ENCODE measurements around the gene GPAT3.
"Not testable (repeated sequence)": the region's sequence is repeated elsewhere in the genome, so short reads cannot be mapped to it uniquely, and the experiment has no call there.

GPAT3 gene

DNA sequence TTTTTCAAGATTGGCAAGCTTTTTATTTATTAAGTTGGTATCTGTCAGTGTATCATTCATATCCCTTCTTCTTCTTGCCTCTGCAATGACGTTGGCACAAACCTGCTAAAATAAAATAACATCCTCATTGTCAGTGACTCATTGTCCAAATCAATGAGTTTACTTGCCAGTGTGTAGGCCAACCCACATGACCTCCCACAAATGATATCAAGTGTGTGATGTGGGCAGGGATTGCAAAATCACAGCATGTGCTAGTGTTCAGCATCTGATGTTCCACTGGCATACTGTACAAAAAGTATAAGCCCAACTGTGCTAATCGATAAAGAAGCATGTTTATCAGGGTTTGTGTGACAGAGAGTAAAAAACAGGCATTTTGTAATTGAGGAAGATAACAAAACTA, 25.5 kb downstream of the GPAT3 start:
- H3K9me3 Mint-ChIP-seq: no peaks in the 10 kb centered on the region
- H3K27me3 Mint-ChIP-seq (ENCODE audit: low read depth): peaks cover 4% of the 10 kb centered on the region
- H3K4me3 Mint-ChIP-seq: no peak overlapping the region
- no peak for DNase-seq (ENCODE audit: low spot score)
- no peak overlapping the region for H3K27ac Mint-ChIP-seq
- peaks cover 33% of the 10 kb centered on the region for H3K4me1 Mint-ChIP-seq (ENCODE audit: low read depth)
- no peaks in the 10 kb centered on the region for H3K36me3 Mint-ChIP-seq (ENCODE audit: low read depth)

DNA sequence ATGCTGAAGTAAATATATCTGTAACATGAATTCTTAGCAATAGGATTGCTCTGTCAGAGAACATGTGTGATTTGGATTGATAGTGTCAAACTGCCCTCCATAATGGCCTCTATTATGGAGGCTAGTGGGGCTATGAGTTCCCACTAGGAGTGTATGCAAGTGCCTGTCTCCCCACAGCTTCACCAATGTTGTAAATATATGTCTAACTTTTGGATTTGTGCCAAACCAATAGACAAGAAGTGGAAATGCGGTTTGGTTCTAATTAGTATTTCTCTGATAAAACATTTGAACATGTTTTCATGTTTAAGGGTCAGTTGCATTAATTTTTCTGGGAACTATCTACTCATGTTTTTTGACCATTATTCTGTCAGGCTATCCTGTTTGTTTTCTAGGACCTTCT, 28.1 kb downstream of the GPAT3 start:
- H3K36me3 Mint-ChIP-seq (ENCODE audit: low read depth): no peaks in the 10 kb centered on the region
- no peak overlapping the region for H3K4me3 Mint-ChIP-seq

DNA sequence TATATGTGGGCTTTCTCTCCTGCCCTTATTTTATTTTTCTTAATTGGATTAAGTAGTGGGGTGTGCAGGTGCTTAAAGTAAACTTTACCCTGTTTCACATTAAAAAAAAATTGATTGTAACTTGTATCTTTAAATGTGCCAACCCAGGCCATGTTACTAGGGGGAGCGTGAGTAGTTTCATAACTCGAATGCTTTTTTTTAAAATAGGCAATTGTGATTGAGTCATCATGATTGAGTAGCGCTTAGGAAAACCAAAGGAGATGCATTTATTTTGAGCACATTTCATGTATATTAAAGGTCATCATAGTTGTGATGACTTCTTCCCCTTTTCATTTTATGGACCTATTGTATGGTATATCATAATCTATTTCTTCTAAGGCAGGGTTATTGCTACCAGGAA, 32.2 kb downstream of the GPAT3 start:
- Mint-ChIP-seq H3K27ac (no peak overlapping the region), H3K4me1 (ENCODE audit: low read depth) (no peaks in the 10 kb centered on the region), H3K36me3 (ENCODE audit: low read depth) (no peaks in the 10 kb centered on the region), H3K4me3 (no peak overlapping the region), H3K27me3 (ENCODE audit: low read depth) (peaks cover 2% of the 10 kb centered on the region), H3K9me3 (no peaks in the 10 kb centered on the region)
- no peak for DNase-seq (ENCODE audit: low spot score)

More for the DNA sequence above, 28.1 kb downstream of the GPAT3 start:
- Mint-ChIP-seq H3K4me1 (ENCODE audit: low read depth) (peaks cover 18% of the 10 kb centered on the region), H3K9me3 (no peaks in the 10 kb centered on the region), H3K27me3 (ENCODE audit: low read depth) (peaks cover 6% of the 10 kb centered on the region), H3K27ac (no peak overlapping the region)
- no peak for DNase-seq (ENCODE audit: low spot score)

DNA sequence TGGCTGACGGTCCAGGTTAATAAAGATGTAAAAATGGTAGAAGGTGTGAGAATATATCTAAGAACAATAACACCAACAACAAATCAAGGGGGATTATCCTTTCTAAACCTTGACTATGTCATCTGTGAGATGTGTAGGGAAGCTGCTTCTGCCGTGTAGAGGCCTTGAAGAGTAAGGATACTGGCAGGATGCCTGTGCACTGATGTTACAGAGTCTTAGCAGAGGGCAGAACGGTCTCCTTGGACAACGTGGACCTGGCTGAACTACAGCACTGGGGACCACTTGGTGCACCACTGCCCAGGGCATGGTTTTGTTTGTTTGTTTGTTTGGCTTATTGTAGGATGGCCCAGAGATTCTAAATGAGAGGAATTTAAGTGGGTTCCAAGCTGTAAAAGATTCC, 33.5 kb downstream of the GPAT3 start:
- no peak for DNase-seq (ENCODE audit: low spot score)
- Mint-ChIP-seq H3K27ac (no peak overlapping the region), H3K4me3 (no peak overlapping the region), H3K4me1 (ENCODE audit: low read depth) (no peaks in the 10 kb centered on the region), H3K9me3 (no peaks in the 10 kb centered on the region), H3K27me3 (ENCODE audit: low read depth) (peaks cover 2% of the 10 kb centered on the region), H3K36me3 (ENCODE audit: low read depth) (no peaks in the 10 kb centered on the region)

DNA sequence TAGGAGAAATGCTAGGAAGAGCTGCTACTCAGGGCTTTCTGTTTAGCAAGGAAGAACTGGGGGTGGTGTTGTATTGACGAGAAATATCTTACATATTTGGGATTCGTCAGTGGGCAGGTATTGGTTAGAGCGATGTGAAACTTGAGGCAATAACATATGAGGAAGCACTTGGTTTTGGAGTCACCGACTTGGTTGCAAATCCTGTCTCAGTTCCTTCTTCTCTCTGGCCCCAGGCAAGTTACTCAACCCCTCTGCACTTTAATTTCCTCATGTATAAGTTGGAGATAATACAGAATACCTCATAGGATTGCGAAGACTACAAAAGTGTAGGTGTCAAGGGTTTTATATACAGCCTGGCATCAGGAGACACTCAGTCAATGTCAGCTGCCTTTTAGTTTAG, 34.1 kb downstream of the GPAT3 start:
- Mint-ChIP-seq H3K4me1 (ENCODE audit: low read depth) (no peaks in the 10 kb centered on the region), H3K27ac (no peak overlapping the region), H3K27me3 (ENCODE audit: low read depth) (peaks cover 2% of the 10 kb centered on the region), H3K4me3 (no peak overlapping the region), H3K9me3 (no peaks in the 10 kb centered on the region), H3K36me3 (ENCODE audit: low read depth) (no peaks in the 10 kb centered on the region)
- no peak for DNase-seq (ENCODE audit: low spot score)

DNA sequence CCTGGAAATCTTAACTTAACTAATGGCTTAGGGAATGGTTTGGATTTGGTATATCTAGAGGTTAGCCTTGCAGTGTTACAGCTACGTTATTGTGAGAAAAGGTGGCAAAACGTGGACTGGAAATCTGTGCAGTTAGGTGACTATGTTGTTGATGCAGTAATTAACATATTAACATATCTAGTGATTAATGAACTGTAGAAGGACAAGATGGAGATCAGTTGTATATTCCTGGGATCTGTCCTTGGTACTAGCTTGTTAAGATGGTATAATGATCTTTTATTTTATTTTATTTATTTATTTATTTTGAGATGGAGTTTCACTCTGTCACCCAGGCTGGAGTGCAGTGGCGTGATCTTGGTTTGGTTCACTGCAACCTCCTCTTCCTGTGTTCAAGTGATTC, 36.9 kb downstream of the GPAT3 start:
- Mint-ChIP-seq H3K27me3 (ENCODE audit: low read depth) (no peaks in the 10 kb centered on the region), H3K4me1 (ENCODE audit: low read depth) (no peaks in the 10 kb centered on the region), H3K27ac (no peak overlapping the region), H3K36me3 (ENCODE audit: low read depth) (no peaks in the 10 kb centered on the region), H3K4me3 (no peak overlapping the region), H3K9me3 (no peaks in the 10 kb centered on the region)
- no peak for DNase-seq (ENCODE audit: low spot score)

DNA sequence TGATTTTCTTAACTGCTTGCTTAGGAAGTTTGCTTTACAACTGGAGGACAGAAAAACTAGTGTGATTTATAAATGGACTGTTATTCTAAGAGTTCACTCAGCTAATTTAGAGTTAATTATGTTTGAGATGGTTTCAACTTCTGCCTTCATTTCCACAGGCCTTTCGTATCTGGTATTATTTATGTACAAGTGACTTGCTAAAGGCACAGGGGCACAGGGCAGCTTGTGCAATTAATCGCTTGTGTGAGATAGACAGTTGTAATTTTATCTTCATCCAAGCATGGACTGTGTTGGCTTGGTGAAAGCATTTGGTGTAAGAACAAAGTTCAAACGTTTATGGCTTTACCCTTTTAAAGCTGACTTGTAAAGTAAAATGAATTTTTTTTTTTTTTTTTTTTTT, 38.3 kb downstream of the GPAT3 start:
- H3K36me3 Mint-ChIP-seq (ENCODE audit: low read depth): no peaks in the 10 kb centered on the region
- no peaks in the 10 kb centered on the region for H3K9me3 Mint-ChIP-seq
- DNase-seq (ENCODE audit: low spot score): no peak
- no peaks in the 10 kb centered on the region for H3K4me1 Mint-ChIP-seq (ENCODE audit: low read depth)
- H3K4me3 Mint-ChIP-seq: no peak overlapping the region
- no peak overlapping the region for H3K27ac Mint-ChIP-seq
- peaks cover 4% of the 10 kb centered on the region for H3K27me3 Mint-ChIP-seq (ENCODE audit: low read depth)

DNA sequence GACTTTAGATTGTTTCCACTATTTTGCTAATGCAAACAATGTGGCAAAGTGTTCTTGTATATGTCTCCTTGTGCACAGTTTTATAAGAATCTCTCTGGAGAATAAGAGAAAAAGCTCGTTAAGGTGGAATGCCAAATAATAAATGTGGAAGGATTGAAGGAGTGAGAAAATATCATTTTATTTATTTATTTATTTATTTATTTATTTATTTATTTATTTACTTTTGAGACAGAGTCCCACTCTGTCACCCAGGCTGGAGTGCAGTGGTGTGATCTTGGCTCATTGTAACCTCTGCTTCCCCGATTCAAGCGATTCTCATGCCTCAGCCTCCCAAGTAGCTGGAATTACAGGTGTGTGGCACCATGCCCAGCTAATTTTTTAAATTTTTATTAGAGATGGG, 40.3 kb downstream of the GPAT3 start:
- not testable (repeated sequence) for H3K27me3 Mint-ChIP-seq (ENCODE audit: low read depth); H3K9me3 Mint-ChIP-seq; H3K4me1 Mint-ChIP-seq (ENCODE audit: low read depth); H3K4me3 Mint-ChIP-seq; H3K27ac Mint-ChIP-seq; DNase-seq (ENCODE audit: low spot score); H3K36me3 Mint-ChIP-seq (ENCODE audit: low read depth)

DNA sequence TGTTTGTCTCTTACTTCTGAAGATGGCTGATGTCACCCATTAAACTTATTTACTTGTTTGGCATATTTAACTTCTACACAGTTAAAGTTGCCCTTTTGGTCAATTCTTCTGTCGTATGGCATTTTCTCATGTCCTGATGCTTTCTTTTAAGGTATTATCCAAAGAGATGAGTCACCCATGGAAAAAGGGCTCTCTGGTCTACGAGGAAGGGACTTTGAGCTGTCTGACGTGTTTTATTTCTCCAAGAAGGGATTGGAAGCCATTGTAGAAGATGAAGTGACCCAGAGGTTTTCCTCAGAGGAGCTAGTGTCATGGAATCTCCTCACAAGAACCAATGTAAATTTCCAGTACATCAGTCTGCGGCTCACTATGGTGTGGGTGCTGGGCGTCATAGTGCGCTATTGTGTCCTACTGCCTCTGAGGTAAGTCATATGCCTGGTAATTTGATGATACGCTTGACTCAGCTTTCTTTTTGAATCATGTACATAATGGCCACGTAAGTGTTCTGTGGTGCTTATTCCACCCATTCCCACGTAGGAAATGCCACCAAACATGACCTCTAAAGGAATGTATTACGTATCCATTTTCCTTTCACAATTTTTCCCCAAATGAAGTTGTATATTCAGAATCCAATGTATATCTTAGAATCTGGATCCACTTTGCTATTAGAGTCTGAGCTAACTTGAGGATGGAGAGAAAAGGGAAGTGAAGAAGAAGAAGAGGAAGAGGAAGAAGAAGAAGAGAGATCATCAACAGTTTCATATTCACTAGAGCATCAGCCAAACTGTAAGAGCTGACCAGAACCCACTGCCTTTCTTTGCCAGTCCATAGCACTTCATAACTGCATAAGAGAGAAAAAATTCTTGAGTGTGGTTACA, 45.7 kb downstream of the GPAT3 start:
- H3K36me3 Mint-ChIP-seq (ENCODE audit: low read depth): no peaks in the 10 kb centered on the region
- no peaks in the 10 kb centered on the region for H3K9me3 Mint-ChIP-seq
- H3K27ac Mint-ChIP-seq: no peak overlapping the region
- DNase-seq (ENCODE audit: low spot score): no peak
- no peaks in the 10 kb centered on the region for H3K4me1 Mint-ChIP-seq (ENCODE audit: low read depth)
- no peak overlapping the region for H3K4me3 Mint-ChIP-seq
- H3K27me3 Mint-ChIP-seq (ENCODE audit: low read depth): peaks cover 10% of the 10 kb centered on the region

DNA sequence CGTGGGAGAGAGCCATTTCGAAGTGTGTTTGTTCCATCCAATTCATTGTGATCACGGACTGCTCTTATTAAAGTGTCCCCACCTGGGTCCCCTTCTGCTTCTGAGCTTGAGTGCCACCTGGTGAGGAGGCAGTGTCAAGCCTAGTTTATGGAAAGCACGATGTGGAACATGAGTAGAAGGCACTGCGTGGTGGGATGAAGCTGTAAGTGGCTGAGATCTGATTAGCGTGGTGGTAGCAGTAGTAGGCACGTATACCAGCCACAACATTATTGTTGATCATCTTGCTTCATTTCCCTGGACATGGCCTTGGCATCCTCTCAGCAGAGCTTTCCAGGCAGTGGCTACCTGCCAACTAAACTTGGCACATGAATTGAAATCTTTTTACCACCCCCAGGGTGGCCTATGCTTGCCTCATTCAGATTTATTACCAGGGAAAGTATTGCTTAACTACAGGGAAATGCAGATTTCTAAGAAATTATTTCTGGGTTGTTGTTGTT, 46.4 kb downstream of the GPAT3 start:
- Mint-ChIP-seq H3K9me3 (no peaks in the 10 kb centered on the region), H3K4me1 (ENCODE audit: low read depth) (no peaks in the 10 kb centered on the region), H3K4me3 (no peak overlapping the region), H3K27ac (no peak overlapping the region), H3K27me3 (ENCODE audit: low read depth) (peaks cover 10% of the 10 kb centered on the region), H3K36me3 (ENCODE audit: low read depth) (no peaks in the 10 kb centered on the region)
- no peak for DNase-seq (ENCODE audit: low spot score)

DNA sequence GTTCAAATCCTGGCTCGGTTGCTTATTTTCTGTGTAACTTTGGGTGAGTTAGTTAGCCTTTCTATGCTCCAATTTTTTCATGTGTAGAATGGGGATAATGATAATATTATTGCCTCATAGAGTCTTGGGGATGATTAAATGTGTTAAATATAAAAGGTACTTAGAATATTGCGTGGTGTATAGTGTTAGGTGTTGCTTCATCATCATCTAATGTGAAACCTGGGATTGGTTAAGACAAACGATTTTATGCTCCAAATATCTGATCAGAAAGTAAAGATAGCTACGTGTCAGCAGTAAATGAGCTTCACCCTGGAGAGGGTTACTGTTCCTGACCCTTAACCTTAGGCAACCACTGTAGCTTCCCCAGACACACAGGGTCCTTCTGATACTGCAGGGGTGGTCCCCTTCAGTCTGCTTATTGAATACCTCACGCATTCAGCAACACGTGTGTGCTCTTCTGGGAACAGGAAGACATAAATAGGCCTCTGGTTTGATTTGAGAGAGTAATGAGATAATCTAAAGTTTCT, 50.1 kb downstream of the GPAT3 start:
- Mint-ChIP-seq H3K9me3 (no peaks in the 10 kb centered on the region), H3K27me3 (ENCODE audit: low read depth) (no peaks in the 10 kb centered on the region), H3K27ac (no peak overlapping the region), H3K4me1 (ENCODE audit: low read depth) (no peaks in the 10 kb centered on the region), H3K36me3 (ENCODE audit: low read depth) (peaks cover 3% of the 10 kb centered on the region), H3K4me3 (no peak overlapping the region)
- DNase-seq (ENCODE audit: low spot score): no peak

DNA sequence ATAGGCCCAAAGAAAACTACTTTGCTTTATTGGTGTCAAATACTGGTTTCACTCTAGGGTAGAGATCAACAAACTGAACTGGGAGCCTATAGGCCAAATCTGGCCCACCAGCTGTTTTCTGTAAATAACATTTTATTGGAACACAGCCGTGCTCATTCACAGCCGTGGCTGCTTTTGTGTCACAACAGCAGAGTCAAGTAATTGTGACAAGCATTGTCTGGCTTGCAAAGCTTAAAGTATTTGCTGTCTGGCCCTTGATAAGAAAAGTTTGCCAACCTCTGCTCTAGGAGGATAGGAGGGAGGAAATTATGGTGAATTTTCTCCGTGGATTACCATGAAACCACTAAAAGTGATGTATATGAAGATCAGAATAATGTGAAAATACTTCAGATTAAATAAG, 53.4 kb downstream of the GPAT3 start:
- Mint-ChIP-seq H3K4me3 (no peak overlapping the region), H3K36me3 (ENCODE audit: low read depth) (peaks cover 6% of the 10 kb centered on the region), H3K27me3 (ENCODE audit: low read depth) (no peaks in the 10 kb centered on the region), H3K9me3 (no peaks in the 10 kb centered on the region), H3K27ac (no peak overlapping the region), H3K4me1 (ENCODE audit: low read depth) (no peaks in the 10 kb centered on the region)
- no peak for DNase-seq (ENCODE audit: low spot score)

DNA sequence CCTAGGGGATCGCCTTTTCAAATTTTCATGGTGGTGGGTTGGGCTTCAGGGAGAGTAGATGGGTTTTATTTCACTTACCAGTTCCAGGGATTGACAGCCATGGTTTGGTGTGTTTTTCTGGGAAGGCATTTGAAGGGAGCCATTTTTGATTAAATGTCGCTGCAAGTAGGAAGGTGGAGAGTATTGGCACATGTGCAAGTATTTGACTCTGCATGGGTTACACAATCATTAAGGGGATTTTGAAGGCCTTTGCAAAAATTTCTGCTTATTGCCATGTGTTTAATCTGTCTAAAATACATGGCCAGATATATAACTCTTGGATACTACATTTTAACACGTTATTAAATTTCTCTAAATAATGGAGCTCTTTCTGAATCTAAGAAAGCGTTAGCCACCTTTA, 55.1 kb downstream of the GPAT3 start:
- no peak overlapping the region for H3K27ac Mint-ChIP-seq
- H3K9me3 Mint-ChIP-seq: no peaks in the 10 kb centered on the region
- DNase-seq (ENCODE audit: low spot score): no peak
- H3K4me3 Mint-ChIP-seq: no peak overlapping the region
- H3K36me3 Mint-ChIP-seq (ENCODE audit: low read depth): peaks cover 6% of the 10 kb centered on the region
- H3K27me3 Mint-ChIP-seq (ENCODE audit: low read depth): no peaks in the 10 kb centered on the region
- no peaks in the 10 kb centered on the region for H3K4me1 Mint-ChIP-seq (ENCODE audit: low read depth)

DNA sequence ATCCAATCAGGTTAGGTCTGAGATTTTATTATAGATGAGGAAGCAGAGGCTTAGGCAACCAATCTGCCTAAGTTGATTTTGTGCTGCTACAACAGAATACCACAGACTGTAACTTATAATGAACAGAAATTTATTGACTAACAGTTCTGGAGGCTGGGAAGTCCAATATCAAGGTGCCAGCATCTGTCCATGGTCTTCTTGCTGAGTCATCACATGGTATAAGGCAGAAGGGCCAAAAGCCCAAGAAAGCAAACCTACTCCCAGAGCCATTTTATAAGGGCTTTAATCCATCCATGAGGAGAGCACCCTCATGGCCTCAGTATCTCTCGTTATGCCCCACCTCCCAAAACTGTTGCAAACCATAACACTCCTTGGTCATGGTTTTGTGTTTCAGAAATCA, 55.8 kb downstream of the GPAT3 start:
- Mint-ChIP-seq H3K36me3 (ENCODE audit: low read depth) (peaks cover 8% of the 10 kb centered on the region), H3K27me3 (ENCODE audit: low read depth) (no peaks in the 10 kb centered on the region), H3K4me1 (ENCODE audit: low read depth) (no peaks in the 10 kb centered on the region), H3K9me3 (no peaks in the 10 kb centered on the region), H3K27ac (no peak overlapping the region), H3K4me3 (no peak overlapping the region)
- DNase-seq (ENCODE audit: low spot score): no peak

DNA sequence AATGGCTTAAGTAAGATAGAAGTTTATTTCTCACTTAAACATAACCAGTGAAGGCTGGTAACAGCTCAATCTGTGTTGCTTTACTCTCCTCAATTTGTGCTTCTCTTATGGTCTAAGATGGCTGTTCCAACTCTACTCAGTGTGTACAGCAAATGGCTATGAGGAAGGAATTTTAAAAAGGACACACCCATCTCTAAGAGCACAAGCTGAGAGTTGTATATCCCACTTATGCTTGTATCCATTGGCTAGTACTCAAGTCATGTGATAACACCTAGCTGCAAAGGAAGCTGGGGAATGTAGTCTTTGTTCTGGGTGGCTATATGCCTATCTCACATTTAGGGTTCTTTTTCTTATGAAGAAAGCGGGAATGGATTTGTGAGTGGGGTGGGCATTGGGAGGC, 63.3 kb downstream of the GPAT3 start:
- Mint-ChIP-seq H3K27ac (no peak overlapping the region), H3K9me3 (no peaks in the 10 kb centered on the region), H3K36me3 (ENCODE audit: low read depth) (peaks cover 6% of the 10 kb centered on the region), H3K4me3 (no peak overlapping the region), H3K27me3 (ENCODE audit: low read depth) (no peaks in the 10 kb centered on the region), H3K4me1 (ENCODE audit: low read depth) (no peaks in the 10 kb centered on the region)
- no peak for DNase-seq (ENCODE audit: low spot score)
